CD4-positive, alpha-beta T cell treated with Interleukin-12 subunit alpha and Interleukin-12 subunit beta, for 1 hour (primary cell): ENCODE measurements around the gene FTO.

ENCODE experiments used
- DNase-seq: peaks from one replicate; pipeline ENCODE4 v3.0.0-alpha.2; 2020

The FTO gene

GRCh38 chr16:54193665-54194333 is 489.8 kb downstream of the FTO start:
- DNase-seq: no peak

GRCh38 chr16:54194334-54194743 is 490.4 kb downstream of the FTO start:
- no peak for DNase-seq

GRCh38 chr16:54197758-54198157 is 493.8 kb downstream of the FTO start:
- DNase-seq: no peak

- DNase-seq: no peak
These were observed 495.7 kb downstream of the FTO start for GRCh38 chr16:54199487-54200160.

- DNase-seq: no peak
These were observed 496.2 kb downstream of the FTO start for GRCh38 chr16:54200161-54200534.

GRCh38 chr16:54200720-54201119 is 496.8 kb downstream of the FTO start:
- DNase-seq: no peak

- no peak for DNase-seq
These were observed 497.2 kb downstream of the FTO start for GRCh38 chr16:54201200-54201599.
